ENCODE measurements around the gene CERS3. TPM values are rescaled to one million over a fixed set of nuclear protein-coding genes. Genes with fewer than 3 reads are reported as not detected.

Gene CERS3
- total RNA-seq, 1 experiment from 2014 or later: not detected

DNA sequence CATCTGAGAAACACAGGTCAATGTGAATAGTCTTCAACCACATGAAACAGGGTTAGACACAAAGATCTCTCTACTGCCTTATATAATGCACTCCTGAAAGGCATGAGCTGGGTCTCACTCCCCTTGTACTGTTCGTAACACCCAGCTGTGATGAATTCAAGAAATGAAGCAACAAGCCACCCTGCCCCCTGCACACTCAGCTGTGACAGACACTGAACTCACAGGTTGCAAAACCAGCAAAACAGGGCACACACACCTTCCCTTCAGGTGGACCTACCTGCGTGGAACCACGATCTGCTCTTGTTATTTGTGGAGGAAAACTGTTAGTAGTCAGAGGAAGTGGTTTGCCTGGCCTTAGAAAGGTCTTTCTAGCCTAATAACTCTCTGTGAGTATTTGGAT, 64.5 kb downstream of the CERS3 start:
- H3K27me3 ChIP-seq (ENCODE audit: control insufficient read depth, insufficient read depth, low read length): no peaks in the 10 kb centered on the region
- intact Hi-C loops (cut with micrococcal nuclease; ENCODE audit: unreplicated experiment): no loop called here
- CTCF ChIA-PET: no interaction called here
- no peaks in the 10 kb centered on the region for H3K9me3 ChIP-seq (ENCODE audit: control insufficient read depth, insufficient read depth, low read depth, low read length)
- TF ChIP-seq TCF7L2 (IDR thresholded peaks at IDR 0.05; ENCODE audit: low read depth, low read length): no peak
- no peak for TF ChIP-seq SIN3A (IDR thresholded peaks at IDR 0.05; ENCODE audit: borderline replicate concordance, insufficient read depth, low read depth, low read length)
- TF ChIP-seq, protein P1, sequence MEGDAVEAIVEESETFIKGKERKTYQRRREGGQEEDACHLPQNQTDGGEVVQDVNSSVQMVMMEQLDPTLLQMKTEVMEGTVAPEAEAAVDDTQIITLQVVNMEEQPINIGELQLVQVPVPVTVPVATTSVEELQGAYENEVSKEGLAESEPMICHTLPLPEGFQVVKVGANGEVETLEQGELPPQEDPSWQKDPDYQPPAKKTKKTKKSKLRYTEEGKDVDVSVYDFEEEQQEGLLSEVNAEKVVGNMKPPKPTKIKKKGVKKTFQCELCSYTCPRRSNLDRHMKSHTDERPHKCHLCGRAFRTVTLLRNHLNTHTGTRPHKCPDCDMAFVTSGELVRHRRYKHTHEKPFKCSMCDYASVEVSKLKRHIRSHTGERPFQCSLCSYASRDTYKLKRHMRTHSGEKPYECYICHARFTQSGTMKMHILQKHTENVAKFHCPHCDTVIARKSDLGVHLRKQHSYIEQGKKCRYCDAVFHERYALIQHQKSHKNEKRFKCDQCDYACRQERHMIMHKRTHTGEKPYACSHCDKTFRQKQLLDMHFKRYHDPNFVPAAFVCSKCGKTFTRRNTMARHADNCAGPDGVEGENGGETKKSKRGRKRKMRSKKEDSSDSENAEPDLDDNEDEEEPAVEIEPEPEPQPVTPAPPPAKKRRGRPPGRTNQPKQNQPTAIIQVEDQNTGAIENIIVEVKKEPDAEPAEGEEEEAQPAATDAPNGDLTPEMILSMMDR (IDR thresholded peaks at IDR 0.05): no peak
- no peak for TF ChIP-seq POLR2AphosphoS5 (IDR thresholded peaks at IDR 0.05; ENCODE audit: low read depth, low read length)
- TF ChIP-seq, protein P2, sequence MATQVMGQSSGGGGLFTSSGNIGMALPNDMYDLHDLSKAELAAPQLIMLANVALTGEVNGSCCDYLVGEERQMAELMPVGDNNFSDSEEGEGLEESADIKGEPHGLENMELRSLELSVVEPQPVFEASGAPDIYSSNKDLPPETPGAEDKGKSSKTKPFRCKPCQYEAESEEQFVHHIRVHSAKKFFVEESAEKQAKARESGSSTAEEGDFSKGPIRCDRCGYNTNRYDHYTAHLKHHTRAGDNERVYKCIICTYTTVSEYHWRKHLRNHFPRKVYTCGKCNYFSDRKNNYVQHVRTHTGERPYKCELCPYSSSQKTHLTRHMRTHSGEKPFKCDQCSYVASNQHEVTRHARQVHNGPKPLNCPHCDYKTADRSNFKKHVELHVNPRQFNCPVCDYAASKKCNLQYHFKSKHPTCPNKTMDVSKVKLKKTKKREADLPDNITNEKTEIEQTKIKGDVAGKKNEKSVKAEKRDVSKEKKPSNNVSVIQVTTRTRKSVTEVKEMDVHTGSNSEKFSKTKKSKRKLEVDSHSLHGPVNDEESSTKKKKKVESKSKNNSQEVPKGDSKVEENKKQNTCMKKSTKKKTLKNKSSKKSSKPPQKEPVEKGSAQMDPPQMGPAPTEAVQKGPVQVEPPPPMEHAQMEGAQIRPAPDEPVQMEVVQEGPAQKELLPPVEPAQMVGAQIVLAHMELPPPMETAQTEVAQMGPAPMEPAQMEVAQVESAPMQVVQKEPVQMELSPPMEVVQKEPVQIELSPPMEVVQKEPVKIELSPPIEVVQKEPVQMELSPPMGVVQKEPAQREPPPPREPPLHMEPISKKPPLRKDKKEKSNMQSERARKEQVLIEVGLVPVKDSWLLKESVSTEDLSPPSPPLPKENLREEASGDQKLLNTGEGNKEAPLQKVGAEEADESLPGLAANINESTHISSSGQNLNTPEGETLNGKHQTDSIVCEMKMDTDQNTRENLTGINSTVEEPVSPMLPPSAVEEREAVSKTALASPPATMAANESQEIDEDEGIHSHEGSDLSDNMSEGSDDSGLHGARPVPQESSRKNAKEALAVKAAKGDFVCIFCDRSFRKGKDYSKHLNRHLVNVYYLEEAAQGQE (IDR thresholded peaks at IDR 0.05; ENCODE audit: insufficient read depth in 1 of 2, low read depth in 2 of 2, low read length in 1 of 2): no peak
- no peaks in the 10 kb centered on the region for H3K4me1 ChIP-seq (ENCODE audit: control insufficient read depth, insufficient read depth, low read length)
- in situ Hi-C loops (cut with HindIII; ENCODE audit: low pct_unique_long_range_greater_than_20kb, low sequenced_read_pairs): no loop called here
- no TSS peak for BruUV-seq (replicated peaks)
- no peaks in the 10 kb centered on the region for H3K36me3 ChIP-seq (ENCODE audit: control insufficient read depth, insufficient read depth, low read length)
- H3K27ac ChIP-seq (ENCODE audit: low read length): no peak overlapping the region
- no peak overlapping the region for H3K4me3 ChIP-seq (ENCODE audit: low read depth in 2 of 2, low read length in 2 of 2)
- DNase-seq (ENCODE audit: low read depth, low spot score) (no peak), ATAC-seq (no peak)
- POLR2A ChIA-PET: no interaction called here

DNA sequence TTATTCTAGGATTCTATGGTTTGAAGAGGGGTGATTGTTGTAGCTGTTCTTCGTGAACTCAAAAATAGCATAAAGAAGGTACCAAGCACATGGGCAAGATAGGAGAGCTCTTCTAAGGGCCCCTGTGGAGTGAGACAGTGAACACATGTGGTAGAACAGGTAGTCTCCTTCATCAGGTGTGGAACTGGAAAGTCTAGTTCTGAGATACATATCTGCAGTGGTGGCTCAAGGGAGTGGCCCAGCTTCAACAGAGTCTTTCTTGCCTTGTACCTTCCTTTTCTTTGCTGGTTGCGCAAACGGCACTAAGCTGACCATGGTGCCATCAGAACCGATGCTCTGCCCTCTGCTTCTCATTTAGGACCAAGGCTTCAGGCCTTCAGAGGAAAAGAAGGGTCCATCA, 65.2 kb downstream of the CERS3 start:
- ATAC-seq (no peak), DNase-seq (ENCODE audit: low read depth, low spot score) (no peak)
- no peak for TF ChIP-seq POLR2AphosphoS5 (IDR thresholded peaks at IDR 0.05; ENCODE audit: low read depth, low read length)
- TF ChIP-seq TCF7L2 (IDR thresholded peaks at IDR 0.05; ENCODE audit: low read depth, low read length): no peak
- TF ChIP-seq, protein P2 (IDR thresholded peaks at IDR 0.05; ENCODE audit: insufficient read depth in 1 of 2, low read depth in 2 of 2, low read length in 1 of 2): no peak
- no peak for TF ChIP-seq SIN3A (IDR thresholded peaks at IDR 0.05; ENCODE audit: borderline replicate concordance, insufficient read depth, low read depth, low read length)
- TF ChIP-seq, protein P1 (IDR thresholded peaks at IDR 0.05): no peak
- Histone ChIP-seq H3K27ac (ENCODE audit: low read length) (no peak overlapping the region), H3K27me3 (ENCODE audit: control insufficient read depth, insufficient read depth, low read length) (no peaks in the 10 kb centered on the region), H3K9me3 (ENCODE audit: control insufficient read depth, insufficient read depth, low read depth, low read length) (no peaks in the 10 kb centered on the region), H3K36me3 (ENCODE audit: control insufficient read depth, insufficient read depth, low read length) (no peaks in the 10 kb centered on the region), H3K4me1 (ENCODE audit: control insufficient read depth, insufficient read depth, low read length) (no peaks in the 10 kb centered on the region), H3K4me3 (ENCODE audit: low read depth in 2 of 2, low read length in 2 of 2) (no peak overlapping the region)
- in situ Hi-C loops (cut with HindIII; ENCODE audit: low pct_unique_long_range_greater_than_20kb, low sequenced_read_pairs): no loop called here
- ChIA-PET POLR2A (no interaction called here), CTCF (no interaction called here)
- intact Hi-C loops (cut with micrococcal nuclease; ENCODE audit: unreplicated experiment): no loop called here
- BruUV-seq (replicated peaks): no TSS peak

Data from Panc1 (cell line).